HG02885 (cell line): ENCODE measurements around the gene PHF5A.
"Not testable (repeated sequence)": the region's sequence is repeated elsewhere in the genome, so short reads cannot be mapped to it uniquely, and the experiment has no call there.

Source experiments
- ATAC-seq: cut with Tn5 transposase; IDR thresholded peaks from one replicate; pipeline ENCODE4 v1.9.1; 2021; ENCODE audit warnings: mild to moderate bottlenecking; ENCODE audit not compliant: unreplicated experiment, poor library complexity

Gene PHF5A

DNA sequence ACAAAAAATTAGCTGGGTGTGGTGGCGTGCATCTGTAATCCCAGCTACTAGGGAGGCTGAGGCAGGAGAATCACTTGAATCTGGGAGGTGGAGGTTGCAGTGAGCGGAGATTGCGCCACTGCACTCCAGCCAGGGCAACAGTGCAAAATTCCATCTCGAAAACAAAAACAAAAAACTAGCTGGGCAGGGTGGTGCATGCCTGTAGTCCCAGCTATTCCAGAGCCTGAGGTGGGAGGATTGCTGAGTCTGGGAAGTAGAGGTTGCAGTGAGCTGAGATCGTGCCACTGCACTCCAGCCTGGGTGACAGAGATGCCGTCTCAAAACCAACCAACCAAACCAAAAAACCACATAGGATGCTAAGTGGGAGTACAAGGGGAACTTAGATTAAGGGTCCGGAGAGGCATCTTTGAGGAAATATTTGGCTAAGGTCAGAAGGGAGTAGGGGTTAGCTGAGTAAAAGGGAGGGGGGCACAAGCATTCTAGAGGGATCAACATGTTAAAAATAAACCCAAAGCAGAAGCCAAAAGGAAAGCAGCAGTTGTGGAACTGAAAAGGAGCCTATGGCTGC, 10.2 kb downstream of the PHF5A start:
- no peak for ATAC-seq

DNA sequence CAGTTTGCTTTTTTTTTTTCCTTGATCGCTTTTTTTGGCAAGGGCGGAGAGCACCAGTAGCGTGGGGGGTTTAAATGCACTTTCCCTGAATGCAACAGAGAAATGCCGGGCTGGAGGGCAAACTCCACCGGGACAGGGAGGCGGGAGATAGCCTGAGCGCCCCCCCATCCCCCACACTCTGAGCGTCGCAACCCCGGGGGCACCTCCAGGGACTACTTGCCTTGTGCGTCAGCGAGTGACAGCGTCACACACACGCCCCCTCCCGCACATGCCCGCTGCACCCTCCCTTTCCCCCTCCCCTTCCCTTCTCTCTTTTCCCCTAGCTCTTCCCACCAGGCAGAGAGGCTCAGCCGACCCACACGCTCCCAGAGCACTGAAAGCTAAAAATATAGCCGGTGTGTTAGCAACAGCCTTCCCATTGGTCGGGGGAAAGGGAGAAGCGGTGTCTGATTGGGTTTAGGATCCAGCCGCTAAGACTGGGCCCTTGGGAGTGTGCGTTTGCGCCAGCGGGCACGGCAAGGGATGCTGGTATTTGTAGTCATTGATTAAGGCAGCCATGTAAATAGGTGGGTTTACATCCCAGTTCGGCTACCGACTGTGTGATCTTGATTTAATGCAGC, 20.2 kb downstream of the PHF5A start:
- ATAC-seq, result peak; percentile 54

DNA sequence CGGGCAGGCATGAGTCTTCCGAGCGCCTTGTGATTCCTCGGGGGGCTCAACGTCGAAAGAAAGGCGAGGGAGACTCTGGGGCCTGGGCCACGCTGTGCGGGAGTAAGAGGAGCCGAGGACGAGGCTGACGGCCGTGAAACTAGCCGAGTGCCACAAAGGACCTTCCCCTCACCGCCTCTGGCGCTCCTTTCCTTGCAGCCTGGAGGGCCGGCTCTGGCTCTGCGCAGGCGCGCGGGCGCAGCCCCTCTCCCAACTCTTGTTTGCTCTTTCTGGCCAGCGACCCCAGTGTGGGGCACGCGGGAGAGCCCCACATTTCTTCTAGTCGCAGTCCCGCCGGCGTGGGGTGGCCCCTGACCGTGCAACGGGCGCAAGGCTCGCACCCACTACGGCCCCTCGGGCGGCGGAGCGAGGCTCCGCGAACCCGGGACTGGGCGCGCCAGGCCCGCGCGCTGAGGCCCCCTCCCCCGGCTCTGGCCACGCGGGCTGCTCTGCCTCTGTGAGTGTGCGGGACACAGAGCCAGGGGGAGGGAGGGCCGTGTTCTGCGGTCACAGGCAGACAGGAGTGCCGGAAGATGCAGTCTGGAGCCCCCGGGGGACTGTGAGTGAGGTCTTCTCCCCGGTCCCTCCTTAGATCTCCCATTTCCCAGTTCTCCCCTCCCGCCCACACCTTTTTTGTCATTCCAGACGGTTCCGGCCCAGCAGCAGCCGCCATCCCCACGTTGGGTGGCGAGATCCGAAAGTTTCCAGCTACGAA, 20.9 kb downstream of the PHF5A start:
- ATAC-seq, result no peak

DNA sequence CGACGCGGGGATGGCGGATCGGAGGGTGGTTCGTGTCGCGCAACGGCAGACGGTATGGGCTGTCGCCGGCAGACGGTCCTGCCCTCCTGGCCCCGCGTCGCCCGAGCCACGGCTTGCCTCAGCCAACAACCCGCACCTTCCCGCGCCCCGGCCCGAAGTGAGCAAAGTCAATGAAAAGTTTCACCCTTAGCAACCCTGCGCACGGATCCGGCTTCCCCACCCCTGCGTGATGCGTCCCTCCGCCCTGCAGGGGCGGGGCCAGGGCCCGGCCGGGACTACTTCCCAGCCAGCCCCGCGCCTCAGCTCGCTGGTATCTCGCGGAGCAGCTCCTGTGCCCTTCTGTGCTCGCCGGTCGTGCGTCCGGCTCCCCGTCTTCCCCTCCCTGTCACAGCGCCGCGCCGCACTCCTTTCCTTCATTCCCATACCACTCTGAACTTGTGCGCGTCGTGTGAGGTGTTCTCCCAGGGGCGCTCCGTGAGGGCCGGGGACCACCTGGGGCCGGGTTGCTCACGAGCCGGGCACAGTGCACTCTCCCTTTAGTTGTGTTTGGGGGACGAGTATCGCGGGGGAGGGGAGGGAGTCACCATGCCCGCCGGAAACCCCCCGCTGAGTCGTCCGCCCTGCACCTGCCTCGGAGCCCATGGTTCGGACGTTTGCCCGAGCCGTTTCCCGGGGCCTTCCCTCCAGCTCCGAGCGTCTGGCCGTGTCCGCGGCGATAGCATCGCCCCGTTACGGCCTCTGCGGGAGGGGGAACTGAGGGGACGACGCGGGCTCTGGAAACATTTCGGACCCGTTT, 21.7 kb downstream of the PHF5A start, which contains the start of gene TOB2:
TOB2 (minus strand) TSS at position 163 of the 796 bp plus-strand sequence. CDS start 9,456 bp downstream, outside the sequence.
- ATAC-seq, result peak; percentile 51

DNA sequence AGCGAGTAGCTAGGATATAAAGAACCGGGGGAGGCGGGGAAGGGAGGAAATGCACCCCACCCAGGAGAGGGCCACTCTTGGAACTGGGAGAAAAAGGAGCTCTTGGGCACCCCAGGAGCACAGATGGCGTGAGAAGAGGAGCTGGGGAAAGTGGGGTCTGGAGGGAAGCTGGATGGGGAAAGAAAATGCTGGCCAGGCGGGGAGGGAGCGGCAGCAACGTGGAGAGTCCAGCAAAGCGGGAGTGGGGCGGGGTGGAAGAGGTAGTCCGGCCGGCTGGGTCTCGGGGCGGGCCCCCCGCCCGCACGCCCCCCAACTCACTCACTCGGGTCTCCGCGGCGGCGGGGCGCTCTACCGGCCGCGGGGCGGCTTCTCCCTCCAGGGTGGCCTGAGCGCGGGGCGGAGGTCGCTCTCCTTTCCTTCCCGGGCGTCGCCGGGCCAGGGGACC, 22.4 kb downstream of the PHF5A start:
- ATAC-seq, result no peak

DNA sequence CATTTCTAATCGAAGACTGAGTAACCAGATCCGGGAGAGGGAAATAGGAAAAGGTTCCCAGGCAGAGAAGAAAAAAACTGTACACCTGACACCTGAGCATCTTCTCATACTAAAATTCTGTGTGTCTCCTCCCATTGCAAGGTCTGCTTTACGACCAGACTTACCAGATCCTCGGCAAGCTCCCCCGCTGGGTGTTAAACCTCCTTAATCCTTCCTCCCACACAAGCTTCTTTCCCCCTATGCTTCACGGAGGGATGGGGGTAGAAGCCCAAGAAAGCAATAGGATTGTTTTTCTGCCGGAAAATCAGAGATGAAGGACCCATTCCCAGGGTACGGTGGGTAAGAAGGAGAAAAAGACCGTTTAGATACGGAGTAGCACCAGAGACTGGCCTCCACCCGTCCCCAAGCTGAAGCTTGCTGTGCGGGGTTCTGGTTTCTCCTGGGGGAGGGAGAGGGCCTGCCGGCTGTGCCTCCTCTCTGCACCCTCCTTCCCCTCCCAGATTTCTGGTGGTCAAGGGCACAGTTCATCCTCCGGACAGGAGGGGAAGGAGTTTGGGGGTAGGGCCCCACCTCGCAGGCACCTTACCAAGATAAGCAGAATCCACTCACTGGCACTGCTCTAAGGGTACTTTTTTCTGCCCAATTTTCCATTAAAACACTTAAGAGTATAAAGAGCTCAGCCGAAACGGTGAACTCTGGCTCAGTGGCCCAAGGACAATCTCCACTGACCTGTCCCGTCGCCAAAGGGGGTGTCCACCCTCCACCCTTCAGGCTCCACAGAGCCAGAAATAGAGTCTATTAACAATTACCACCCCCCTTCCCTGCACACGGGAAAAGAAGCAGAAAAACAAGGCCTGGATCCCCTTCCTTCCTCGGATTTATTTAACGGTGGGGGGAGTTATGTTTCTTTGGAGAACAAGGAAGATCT, 23.1 kb downstream of the PHF5A start:
- ATAC-seq, result no peak

DNA sequence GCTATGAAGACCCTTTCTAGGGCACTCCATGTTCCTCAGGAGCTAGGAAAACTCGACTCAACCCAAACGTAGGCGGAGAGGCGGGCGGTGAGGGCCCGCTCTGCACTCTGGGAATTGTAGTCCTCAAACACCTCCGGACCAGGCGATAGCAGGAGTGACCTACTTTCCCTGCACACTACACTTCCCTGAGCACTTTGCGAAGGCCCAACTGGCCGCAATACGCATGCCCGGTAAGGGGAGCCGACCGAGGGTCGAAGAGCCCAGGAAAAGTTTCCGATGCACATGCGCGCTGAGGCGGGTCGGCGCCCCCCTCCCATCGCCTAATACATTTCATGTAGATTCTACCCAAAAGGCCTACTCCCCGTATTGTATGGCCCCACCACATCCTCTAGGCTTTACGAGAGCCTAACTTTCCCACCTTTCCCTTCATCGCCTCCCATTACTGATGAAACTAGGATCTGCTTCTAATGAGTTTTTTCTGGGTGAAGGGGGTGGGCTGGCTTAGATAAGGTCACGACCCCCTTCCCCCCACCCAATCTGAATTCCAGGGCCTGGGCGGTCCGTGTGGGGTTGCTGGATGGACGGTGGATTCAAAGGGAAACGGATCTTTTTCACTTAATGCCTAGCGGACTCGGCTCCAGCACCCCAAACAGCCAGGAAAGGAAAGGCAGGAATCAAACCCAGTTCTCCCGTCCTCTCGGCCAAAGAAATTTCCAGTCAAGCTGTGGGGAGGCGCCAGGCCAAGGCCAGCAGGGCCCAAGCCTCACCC, 23.9 kb downstream of the PHF5A start:
- peak; percentile 57 for ATAC-seq

DNA sequence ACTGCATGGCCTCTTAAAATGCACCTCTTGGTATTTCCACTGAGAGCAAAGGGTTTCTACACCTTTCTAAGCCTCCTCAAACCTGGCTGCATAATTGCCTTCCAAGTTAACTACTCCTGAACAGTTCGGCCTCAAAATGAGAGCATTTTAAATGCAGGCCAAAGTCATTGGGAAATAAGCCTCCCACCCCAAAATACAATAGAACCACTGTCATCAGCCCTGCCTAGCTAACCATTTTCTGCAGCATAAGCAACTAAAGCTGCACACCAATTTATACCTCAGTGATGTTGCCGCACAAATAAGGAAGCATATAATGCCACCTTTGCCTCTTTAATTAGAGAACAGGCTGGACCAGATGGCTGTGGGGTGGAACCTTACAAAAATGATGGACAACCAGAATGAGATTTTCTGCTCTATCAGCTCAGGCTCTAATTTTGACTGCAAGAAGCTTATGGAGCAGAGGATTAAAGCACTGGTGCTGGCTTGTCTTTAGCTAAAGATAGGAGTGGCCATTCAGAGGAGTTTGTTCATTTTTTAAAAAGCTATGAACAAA, 26.2 kb downstream of the PHF5A start:
- no peak for ATAC-seq

DNA sequence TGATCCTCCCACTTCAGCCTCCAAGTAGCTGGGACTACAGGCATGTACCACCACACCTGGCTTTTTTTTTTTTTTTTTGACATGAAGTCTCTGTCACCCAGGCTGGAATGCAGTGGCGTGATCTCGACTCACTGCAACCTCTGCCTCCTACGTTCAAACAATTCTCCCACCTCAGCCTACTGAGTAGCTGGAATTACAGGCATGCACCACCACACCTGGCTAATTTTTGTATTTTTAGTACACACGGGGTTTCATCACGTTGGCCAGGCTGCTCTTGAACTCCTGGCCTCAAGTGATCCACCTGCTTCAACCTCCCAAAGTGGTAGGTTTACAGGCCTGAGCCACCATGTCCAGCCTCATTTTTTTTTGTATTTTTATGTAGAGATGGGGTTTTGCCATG, 28.0 kb downstream of the PHF5A start:
- not testable (repeated sequence) for ATAC-seq

DNA sequence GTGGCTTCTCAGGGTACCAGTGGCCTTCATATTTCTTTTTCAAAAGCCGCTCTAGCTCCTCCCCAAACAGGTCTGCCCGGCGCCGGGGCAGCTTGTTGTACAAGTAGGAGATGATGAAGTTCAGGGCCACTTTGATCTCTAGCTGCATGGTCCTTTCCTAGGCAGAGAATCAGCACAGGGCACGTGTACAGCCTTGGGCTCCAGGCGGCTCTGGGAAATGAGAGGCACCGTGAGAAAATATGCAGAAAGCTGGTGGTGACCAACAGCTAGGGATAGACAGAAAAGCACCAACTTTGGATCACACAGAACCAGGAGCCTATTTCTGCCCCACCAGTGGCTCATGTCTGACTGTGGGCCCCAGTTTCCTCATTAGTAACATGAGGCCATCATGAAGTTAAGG, 31.3 kb downstream of the PHF5A start:
- ATAC-seq, result no peak

DNA sequence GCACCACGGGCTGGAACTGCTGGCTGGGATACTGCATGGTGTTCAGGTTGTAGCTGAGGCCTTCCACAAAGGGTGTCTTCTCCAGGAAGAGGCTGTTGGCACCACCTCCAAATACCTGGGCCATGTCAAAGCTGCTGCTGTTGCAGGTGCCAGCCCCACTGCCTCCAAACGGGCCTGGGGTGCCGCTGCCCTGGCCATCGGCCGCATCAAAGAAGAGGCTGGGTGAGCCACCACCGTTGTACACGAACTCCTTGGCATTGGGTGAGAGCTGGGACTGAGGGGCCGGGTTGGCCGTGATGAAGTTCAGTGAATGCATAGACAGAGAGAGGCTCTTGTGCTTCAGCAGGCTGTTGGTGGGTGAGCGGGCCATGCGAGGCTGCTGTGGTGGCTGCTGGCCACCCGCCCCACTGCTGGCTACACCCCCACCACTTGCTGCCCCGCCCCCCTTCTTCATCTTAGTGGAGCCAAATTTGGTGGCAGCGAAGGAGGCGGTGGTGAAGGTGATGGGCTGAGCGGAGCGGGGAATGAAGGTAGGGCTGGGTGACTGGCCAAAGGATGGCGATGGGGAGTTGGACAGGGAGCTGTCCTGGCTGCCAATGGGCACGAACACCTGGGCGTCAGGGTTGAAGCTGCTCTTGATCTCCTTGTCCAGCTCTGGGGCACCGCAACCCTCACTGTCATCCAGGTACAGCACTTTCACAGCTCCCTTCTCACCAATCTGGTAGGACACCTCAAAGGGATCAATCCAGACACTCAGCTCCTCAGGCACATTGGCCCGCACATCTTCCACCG, 32.0 kb downstream of the PHF5A start:
- ATAC-seq, result no peak

DNA sequence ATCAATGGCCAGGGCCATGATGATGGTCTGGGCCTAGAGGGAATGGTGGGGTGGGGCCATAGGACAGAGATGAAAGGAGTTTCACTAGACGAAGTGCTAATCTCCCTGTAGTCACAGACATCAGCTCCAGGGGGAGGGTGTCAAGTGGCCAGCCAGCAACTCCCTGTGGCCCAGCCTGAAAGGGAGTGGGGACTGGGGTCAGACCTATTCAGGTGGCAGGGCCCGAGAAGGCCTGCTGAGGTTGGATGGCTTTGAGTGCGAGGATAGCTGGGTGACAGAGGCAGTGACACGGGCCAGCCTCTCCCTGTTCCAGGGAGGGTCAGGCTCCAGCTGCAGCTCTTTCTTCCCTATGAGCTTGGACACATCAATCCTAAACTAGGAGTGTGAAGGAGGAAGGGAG, 32.9 kb downstream of the PHF5A start:
- no peak for ATAC-seq

DNA sequence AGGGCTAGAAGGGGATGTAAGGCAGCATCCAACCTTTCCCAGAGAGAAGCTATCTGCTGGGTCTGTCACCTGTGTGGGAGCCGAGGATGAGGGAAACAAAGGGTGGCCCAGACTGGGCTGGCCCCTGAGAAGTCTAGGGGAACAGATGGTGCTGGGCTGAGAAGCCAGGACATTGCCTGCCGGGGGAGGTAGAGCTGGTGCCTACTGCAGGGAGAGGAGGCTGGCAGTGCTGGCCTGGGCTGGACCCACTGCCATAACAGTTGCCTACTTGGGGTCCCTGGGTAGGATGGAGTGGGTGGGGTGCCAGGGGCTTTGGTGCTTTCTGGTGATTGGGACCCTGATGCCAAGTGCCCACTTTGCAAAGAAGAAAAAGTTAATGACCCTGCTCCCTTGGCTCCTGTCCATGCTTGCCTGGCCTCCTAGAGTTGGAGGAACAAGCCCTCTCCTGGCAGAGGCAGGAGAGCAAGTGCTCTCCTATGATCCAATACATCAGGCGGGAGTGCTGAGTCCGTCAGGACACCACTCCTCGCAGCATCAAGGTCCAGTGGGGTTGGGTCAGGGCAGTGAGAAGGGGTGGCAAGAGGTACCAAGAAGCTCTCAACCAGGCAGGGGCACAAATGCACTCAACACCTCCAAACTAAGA, 34.0 kb downstream of the PHF5A start:
- ATAC-seq, result not testable (repeated sequence)

DNA sequence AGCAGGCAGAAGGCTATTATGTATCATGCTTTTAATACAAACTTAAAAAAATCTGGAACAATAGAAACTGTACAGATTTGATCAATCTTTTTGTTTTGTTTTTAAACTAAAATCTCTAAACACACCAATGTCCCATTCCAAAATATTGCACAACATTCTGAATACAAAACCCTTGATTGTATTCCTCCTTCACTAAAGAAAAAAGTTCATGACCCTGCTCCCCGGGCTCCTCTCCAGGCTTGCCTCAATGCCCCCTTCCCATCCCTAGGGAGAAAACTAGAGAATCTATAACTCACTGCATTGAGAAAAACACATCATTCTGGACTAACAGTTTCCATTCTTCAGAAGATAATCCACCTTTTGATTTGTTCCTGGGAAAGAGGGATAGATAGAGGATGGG, 35.0 kb downstream of the PHF5A start:
- ATAC-seq, result not testable (repeated sequence)

DNA sequence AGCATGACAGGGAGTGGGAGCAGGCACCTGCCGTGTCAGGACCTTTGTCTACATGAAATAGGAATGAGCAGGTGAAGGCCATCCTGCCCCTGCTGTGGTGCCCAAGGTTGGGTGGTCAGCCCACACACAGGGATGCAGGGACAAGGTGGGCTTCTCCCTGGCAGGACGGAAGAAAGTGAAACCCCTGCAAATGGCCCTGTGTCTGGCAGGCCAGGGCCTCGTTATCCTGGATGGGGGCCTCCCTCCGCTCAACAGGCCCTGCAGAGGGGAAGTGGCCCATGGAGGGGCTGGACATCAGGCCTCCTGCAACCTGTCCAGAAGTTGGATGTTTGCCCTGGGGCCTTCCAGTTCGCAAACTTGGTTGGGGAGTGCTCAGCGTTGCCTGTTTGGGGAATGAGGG, 36.8 kb downstream of the PHF5A start:
- no peak for ATAC-seq

DNA sequence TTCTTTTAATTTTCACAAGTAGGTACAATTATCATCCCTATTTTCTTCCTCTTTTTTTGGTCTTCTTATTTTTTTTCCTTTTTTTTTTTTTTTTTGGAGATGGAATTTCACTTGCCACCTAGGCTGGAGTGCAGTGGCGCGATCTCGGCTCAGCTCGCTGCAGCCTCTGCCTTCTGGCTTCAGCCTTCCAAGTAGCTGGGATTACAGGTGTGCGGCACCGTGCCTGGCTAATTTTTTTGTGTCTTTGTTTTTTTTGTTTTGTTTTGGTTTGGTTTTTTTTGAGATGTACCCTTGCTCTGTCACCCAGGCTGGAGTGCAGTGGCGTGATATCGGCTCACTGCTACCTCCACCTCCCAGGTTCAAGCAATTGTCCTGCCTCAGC, 38.5 kb downstream of the PHF5A start:
- no peak for ATAC-seq

DNA sequence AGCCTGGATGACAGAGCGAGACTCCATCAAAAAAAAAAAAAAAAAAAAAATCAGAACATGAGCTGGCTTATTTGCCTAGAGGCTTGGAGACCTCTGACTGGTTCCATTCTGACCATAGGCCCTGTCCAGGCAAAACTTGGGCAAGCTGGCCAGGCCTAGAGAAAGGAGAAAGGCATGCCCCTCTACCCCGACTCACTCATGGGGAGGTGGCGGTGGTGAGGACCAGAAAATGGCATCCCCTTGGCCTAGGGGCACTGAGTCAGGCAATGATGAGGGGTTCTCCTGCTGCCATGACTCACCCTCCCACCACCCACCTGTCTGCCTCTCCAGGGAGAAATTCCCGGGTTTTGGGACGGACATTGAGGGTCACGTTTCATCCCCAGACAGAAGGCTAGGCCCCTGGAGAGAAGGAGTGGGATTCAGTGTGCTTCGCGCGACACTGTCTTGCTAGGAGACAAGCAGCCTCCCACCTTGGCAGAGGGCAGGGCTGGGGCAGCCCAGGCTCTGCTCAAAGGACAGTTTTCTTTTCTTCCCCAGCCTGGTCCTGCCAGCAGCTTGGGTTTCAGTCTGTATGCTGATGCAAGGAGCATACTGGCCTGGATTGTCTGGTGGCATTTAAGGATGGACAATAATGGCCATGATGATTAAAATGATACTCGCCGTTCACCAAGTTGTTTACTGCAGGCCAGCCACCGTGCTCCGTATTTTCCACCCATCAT, 39.1 kb downstream of the PHF5A start:
- no peak for ATAC-seq
